Fibroblast of lung (primary cell): ENCODE measurements around the gene PCDHA1. TPM values are rescaled to one million over a fixed set of nuclear protein-coding genes. Genes with fewer than 3 reads are reported as not detected.

Source experiments
- DNase-seq, 2 donors: peaks; one replicate each; pipeline versions ENCODE4 v3.0.0 to v3.0.0-alpha.2; 2010; ENCODE audit warnings: low read depth in 2 of 2
- H2AFZ ChIP-seq: 2 replicates; pipeline ENCODE4 v1.5.1; 2012; ENCODE audit warnings: low read length, control low read depth, inconsistent platforms
- H3K27ac ChIP-seq: 2 replicates; pipeline ENCODE4 v1.5.1; 2011; ENCODE audit warnings: low read length, control low read depth; ENCODE audit not compliant: insufficient read depth
- H3K27me3 ChIP-seq: 2 replicates; pipeline ENCODE4 v1.5.1; 2011; ENCODE audit warnings: mild to moderate bottlenecking, low read length; ENCODE audit not compliant: control insufficient read depth, insufficient read depth
- H3K36me3 ChIP-seq: 2 replicates; pipeline ENCODE4 v1.5.1; 2011; ENCODE audit warnings: low read length; ENCODE audit not compliant: control insufficient read depth, insufficient read depth
- H3K4me1 ChIP-seq: 2 replicates; pipeline ENCODE4 v1.5.1; 2011; ENCODE audit warnings: low read length; ENCODE audit not compliant: control insufficient read depth, insufficient read depth; ENCODE audit errors: extremely low read depth
- H3K4me2 ChIP-seq: 2 replicates; pipeline ENCODE4 v1.5.1; 2011; ENCODE audit warnings: low read length, control low read depth; ENCODE audit not compliant: insufficient read depth; ENCODE audit errors: extremely low read depth
- H3K4me3 ChIP-seq, 4 experiments: fragments of 200-600 bp in 1 of 4; sonication (generic) in 1 of 4; replicated peaks in 1 of 4; 2 replicates each; pipeline ENCODE4 v1.5.1; 2011 to 2016; ENCODE audit warnings: low read length in 4 of 4, low read depth in 3 of 4, mild to moderate bottlenecking in 3 of 4, control low read depth in 2 of 4, inconsistent platforms in 1 of 4, mixed read lengths in 1 of 4; ENCODE audit not compliant: insufficient read depth in 1 of 4; ENCODE audit errors: control extremely low read depth in 1 of 4
- H3K79me2 ChIP-seq: 2 replicates; pipeline ENCODE4 v1.5.1; 2012; ENCODE audit warnings: mild to moderate bottlenecking, low read length, inconsistent platforms; ENCODE audit not compliant: control insufficient read depth, insufficient read depth
- H3K9ac ChIP-seq: 2 replicates; pipeline ENCODE4 v1.5.1; 2011; ENCODE audit warnings: mild to moderate bottlenecking, low read length, control low read depth; ENCODE audit not compliant: insufficient read depth
- H3K9me3 ChIP-seq: 2 replicates; pipeline ENCODE4 v1.5.1; 2012; ENCODE audit warnings: low read depth, low read length; ENCODE audit not compliant: control insufficient read depth, insufficient read depth
- H4K20me1 ChIP-seq: 2 replicates; pipeline ENCODE4 v1.5.1; 2011; ENCODE audit warnings: low read length; ENCODE audit not compliant: control insufficient read depth, insufficient read depth; ENCODE audit errors: extremely low read depth
- EZH2 ChIP-seq: IDR thresholded peaks from 2 replicates; pipeline ENCODE4 v1.5.1; 2012; ENCODE audit warnings: low read length, control low read depth, mild to moderate bottlenecking; ENCODE audit errors: missing control alignments
- polyA plus RNA-seq, 2 donors: library from polyadenylated mRNA; depleted of rRNA in 1 of 2; stranded (reverse) in 1 of 2; unstranded in 1 of 2; fragments of >200 nt; gene quantifications; 2 replicates each; pipeline ENCODE4 v1.2.1, GENCODE V29; 2011 to 2012; ENCODE audit warnings: missing spikeins in 1 of 2
- total RNA-seq: library from RNA; depleted of rRNA; stranded (reverse); fragments of >200 nt; gene quantifications from 2 replicates; pipeline ENCODE4 v1.2.1, GENCODE V29; 2014
- TF ChIP-seq, protein P1 (sequence below), 2 donors: IDR thresholded peaks in 1 of 2; conservative IDR thresholded peaks in 1 of 2; 1 replicate in 1 of 2; 2 replicates in 1 of 2; pipeline ENCODE4 v1.5.1; 2011 to 2012; ENCODE audit warnings: low read length in 2 of 2, control low read depth in 1 of 2, inconsistent platforms in 1 of 2, low read depth in 1 of 2, mild to moderate bottlenecking in 1 of 2

PCDHA1 gene
- total and polyA plus RNA-seq, 2 donors (not counting 1 experiment from before 2014, with no cell fraction given): under 0.01 to 0.12 TPM

DNA sequence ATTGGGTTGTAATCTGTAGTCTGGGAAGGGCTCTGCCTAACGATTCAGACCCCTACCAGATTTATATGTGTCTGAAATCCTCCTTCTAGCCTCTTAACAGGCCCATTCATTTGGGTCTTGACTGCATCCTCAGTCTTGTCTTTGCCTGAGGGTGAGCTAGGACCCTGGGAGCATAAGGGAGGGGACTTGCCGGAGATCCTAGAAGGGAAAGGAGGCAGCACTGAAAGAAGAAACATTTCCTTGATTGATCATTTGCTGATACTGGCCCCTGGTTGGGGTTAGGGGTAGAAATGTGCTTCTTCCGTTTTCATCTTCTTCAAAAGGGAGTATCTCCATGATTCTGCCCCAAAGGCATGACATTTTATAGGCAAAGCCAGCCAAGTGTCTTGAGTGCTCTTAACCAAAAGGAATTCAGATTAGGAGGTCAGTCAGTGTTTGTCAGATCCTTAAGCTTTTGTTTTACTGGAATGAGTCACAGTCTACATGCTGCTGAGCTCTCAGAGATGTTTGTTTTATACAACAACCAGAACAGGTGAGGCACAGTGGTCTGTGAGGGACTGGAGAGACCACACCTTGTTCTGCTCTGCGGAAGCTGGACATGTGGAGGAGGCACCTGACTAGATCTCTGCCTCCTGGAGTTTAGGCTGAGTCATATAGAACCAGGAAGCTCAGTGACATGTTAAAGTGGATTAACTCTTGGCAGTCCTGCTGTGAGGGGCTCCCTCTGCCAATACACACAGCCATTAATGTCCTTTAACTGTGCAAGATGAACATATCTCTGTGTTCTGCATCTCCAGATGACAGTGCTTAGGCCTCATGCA, 218.1 kb downstream of the PCDHA1 start:
- H2AFZ ChIP-seq: no peak overlapping the region
- H3K4me2 ChIP-seq: no peak overlapping the region
- no peak for DNase-seq
- H3K27ac ChIP-seq: no peak overlapping the region
- peaks cover 2% of the 10 kb centered on the region for H3K4me1 ChIP-seq
- no peaks in the 10 kb centered on the region for H4K20me1 ChIP-seq
- H3K36me3 ChIP-seq: no peaks in the 10 kb centered on the region
- H3K9me3 ChIP-seq: no peaks in the 10 kb centered on the region
- TF ChIP-seq, protein P1, sequence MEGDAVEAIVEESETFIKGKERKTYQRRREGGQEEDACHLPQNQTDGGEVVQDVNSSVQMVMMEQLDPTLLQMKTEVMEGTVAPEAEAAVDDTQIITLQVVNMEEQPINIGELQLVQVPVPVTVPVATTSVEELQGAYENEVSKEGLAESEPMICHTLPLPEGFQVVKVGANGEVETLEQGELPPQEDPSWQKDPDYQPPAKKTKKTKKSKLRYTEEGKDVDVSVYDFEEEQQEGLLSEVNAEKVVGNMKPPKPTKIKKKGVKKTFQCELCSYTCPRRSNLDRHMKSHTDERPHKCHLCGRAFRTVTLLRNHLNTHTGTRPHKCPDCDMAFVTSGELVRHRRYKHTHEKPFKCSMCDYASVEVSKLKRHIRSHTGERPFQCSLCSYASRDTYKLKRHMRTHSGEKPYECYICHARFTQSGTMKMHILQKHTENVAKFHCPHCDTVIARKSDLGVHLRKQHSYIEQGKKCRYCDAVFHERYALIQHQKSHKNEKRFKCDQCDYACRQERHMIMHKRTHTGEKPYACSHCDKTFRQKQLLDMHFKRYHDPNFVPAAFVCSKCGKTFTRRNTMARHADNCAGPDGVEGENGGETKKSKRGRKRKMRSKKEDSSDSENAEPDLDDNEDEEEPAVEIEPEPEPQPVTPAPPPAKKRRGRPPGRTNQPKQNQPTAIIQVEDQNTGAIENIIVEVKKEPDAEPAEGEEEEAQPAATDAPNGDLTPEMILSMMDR (conservative IDR thresholded peaks at IDR 0.05 in 1 of 2, IDR thresholded peaks at IDR 0.05 in 1 of 2; ENCODE audit: low read depth in 1 of 2, low read length in 2 of 2): no peak
- no peak for TF ChIP-seq EZH2
- no peaks in the 10 kb centered on the region for H3K79me2 ChIP-seq
- H3K4me3 ChIP-seq: no peak overlapping the region
- no peaks in the 10 kb centered on the region for H3K27me3 ChIP-seq
- no peak overlapping the region for H3K9ac ChIP-seq

DNA sequence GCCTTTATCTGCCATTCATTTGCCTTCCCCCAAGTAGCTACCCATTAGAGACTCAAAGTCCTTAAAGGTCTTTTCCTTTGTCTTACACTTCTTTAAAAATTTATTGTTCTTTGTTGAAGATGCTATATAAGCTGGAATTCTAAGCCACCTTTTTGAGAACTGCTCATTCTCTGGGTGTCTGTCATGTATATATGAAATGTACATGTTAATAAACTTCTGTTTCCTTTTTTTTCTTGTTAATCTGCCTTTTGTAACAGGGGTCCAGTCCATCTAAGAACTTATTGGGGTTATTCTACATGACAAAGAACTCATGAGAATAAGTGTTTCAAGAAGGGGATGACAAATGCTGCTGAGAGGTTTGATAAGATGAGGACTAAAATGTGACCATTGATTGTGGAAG, 221.9 kb downstream of the PCDHA1 start:
- TF ChIP-seq, protein P1 (conservative IDR thresholded peaks at IDR 0.05 in 1 of 2, IDR thresholded peaks at IDR 0.05 in 1 of 2; ENCODE audit: low read depth in 1 of 2, low read length in 2 of 2): no peak
- no peak for TF ChIP-seq EZH2
- no peaks in the 10 kb centered on the region for H3K9me3 ChIP-seq
- no peak for DNase-seq
- H2AFZ ChIP-seq: no peak overlapping the region
- H3K36me3 ChIP-seq: no peaks in the 10 kb centered on the region
- no peaks in the 10 kb centered on the region for H3K4me1 ChIP-seq
- H4K20me1 ChIP-seq: no peaks in the 10 kb centered on the region
- no peak overlapping the region for H3K27ac ChIP-seq
- no peak overlapping the region for H3K9ac ChIP-seq
- no peak overlapping the region for H3K4me3 ChIP-seq
- no peaks in the 10 kb centered on the region for H3K27me3 ChIP-seq
- no peak overlapping the region for H3K4me2 ChIP-seq
- no peaks in the 10 kb centered on the region for H3K79me2 ChIP-seq

DNA sequence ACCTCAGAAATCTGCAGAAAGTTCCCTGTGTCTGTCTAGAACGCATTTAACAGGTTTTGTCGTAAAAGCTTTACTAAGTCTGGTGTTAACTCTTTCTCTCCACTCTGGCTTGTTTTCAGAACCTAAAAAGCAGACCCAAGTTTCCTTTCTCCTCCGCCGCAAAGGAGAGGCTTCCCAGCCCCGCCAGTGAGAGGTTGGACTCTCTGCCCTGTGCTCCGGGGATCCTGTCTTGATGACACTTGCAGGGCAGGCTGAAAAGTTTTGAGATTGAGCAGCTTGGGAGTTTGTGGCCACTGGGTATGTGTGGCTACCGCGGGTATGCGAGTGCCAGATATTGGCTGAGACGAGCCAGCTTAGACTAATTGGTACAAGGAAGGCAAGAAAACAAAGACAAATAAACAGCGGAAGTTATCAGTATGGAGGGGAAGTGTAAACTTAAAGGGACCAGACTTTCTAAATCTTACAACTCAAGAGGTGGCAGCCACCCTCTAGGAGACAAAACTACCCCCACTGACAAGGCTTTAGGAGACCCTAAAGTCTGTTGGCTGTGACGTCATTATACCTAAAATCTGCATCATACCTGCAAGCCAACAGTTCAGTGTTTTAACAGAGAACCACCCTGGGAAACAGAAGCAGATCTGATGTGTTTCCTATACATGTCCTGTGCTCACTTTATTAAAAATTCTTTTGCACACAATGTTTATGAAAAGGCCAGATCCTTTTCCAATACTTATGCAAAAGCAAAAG, 224.3 kb downstream of the PCDHA1 start:
- H2AFZ ChIP-seq: no peak overlapping the region
- H3K79me2 ChIP-seq: no peaks in the 10 kb centered on the region
- no peak for DNase-seq
- H3K27ac ChIP-seq: no peak overlapping the region
- no peaks in the 10 kb centered on the region for H3K36me3 ChIP-seq
- no peak for TF ChIP-seq EZH2
- TF ChIP-seq, protein P1 (conservative IDR thresholded peaks at IDR 0.05 in 1 of 2, IDR thresholded peaks at IDR 0.05 in 1 of 2; ENCODE audit: low read depth in 1 of 2, low read length in 2 of 2): no peak
- H3K4me3 ChIP-seq: no peak overlapping the region
- no peaks in the 10 kb centered on the region for H3K27me3 ChIP-seq
- no peaks in the 10 kb centered on the region for H3K4me1 ChIP-seq
- no peak overlapping the region for H3K4me2 ChIP-seq
- H3K9ac ChIP-seq: no peak overlapping the region
- no peaks in the 10 kb centered on the region for H3K9me3 ChIP-seq
- H4K20me1 ChIP-seq: no peaks in the 10 kb centered on the region
